HG02943 (cell line): ENCODE data around the gene GGTLC2.

Experiments used
- ATAC-seq: cut with Tn5 transposase; IDR thresholded peaks from one replicate; pipeline ENCODE4 v1.9.1; 2021; ENCODE audit warnings: mild to moderate bottlenecking, low read depth, moderate library complexity; ENCODE audit not compliant: unreplicated experiment

The GGTLC2 gene

GRCh38 chr22:22666307-22667091, 22.1 kb downstream of the GGTLC2 start:
- ATAC-seq: no peak

DNA sequence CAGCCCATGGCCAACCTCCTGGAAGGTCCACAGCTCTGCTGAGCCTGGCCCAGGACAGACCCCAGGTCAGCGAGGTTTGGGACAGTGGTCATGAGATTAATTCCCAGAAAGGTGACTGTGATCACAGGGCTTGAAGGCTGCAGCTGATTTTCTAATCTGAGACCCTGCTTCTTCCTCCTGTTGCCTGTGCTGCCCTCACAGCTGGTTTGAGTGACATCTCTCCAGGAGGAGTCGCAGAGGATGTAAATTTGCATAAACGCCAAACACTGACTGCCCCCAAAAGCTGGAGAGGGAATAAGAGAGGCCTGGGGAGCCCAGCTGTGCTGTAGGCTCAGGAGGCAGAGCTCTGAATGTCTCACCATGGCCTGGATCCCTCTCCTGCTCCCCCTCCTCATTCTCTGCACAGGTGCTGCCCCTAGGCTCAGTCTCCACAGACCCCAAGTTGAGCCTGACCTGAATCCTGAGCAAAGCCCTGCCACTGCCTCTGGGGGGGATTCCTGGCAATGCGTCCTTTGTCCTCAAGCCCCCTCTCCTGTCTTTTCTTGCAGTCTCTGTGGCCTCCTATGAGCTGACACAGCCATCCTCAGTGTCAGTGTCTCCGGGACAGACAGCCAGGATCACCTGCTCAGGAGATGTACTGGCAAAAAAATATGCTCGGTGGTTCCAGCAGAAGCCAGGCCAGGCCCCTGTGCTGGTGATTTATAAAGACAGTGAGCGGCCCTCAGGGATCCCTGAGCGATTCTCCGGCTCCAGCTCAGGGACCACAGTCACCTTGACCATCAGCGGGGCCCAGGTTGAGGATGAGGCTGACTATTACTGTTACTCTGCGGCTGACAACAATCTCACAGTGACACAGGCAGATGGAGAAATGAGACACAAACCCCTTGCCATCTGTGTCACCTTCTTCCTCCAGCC, 23.8 kb downstream of the GGTLC2 start:
- ATAC-seq: no peak

- ATAC-seq: no peak
These were observed 24.7 kb downstream of the GGTLC2 start for GRCh38 chr22:22669093-22669492.

GRCh38 chr22:22670076-22670795, 25.8 kb downstream of the GGTLC2 start:
- no peak for ATAC-seq

DNA sequence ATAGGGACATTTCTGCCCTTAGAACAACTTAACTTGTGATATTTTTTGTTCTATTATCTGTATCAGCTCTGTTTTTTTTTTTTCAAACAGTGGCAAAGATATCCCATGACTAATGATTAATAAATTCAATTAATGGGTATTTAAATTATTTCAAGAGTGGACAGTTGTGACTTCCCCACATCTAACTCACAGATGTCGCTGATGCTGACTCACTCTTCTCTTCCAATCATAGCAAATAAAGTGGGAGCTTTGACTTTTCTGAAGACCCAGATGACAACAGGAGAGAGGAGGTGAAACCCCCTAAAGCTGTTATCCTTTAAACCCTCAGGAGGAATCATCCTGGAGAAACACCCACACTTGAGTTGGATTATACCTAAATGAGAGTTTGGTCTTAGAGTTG, 27.1 kb downstream of the GGTLC2 start:
- ATAC-seq: no peak

DNA sequence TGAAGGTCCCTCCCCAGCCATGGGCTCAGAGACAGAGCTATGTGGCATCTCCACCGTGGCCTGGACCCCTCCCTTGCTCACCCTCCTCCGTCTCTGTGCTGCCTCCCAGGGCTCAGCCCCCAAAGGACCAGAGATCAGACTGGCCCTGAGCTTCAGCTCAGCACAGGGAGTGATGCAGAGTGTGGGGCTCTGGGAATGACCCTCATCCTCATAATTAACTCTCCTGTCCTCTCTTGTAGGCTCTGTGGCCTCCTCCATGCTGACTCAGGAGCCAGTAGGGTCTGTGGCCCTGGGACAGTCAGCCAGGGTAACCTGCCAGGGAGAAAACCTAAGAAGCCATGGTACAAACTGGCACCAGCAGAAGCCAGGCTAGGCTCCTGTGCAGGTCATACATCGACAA, 28.7 kb downstream of the GGTLC2 start:
- no peak for ATAC-seq

DNA sequence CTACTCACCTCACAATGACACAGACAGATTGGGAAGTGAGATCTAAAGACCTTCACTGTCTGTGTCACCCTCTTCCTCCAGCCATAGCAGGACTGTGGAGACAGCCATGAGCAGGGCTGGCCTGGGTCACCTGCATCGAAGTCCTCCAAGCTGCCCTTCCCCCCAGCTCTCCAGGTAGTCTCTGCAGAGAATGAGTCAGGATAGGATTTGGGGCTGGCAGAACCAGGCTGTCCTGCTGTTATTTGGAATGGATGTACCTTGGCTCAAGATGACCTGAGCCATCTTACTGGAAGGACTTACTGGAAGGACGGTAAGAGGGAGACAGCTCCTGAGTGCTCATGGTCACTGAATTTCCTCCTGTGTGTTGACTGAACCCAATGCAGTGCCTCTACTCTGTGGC, 29.2 kb downstream of the GGTLC2 start:
- no peak for ATAC-seq

- no peak for ATAC-seq
These were observed 30.1 kb downstream of the GGTLC2 start for GRCh38 chr22:22674467-22674866.

GRCh38 chr22:22678970-22679369, 34.6 kb downstream of the GGTLC2 start:
- ATAC-seq: no peak

- no peak for ATAC-seq
These were observed 36.0 kb downstream of the GGTLC2 start for GRCh38 chr22:22680396-22680795.

DNA sequence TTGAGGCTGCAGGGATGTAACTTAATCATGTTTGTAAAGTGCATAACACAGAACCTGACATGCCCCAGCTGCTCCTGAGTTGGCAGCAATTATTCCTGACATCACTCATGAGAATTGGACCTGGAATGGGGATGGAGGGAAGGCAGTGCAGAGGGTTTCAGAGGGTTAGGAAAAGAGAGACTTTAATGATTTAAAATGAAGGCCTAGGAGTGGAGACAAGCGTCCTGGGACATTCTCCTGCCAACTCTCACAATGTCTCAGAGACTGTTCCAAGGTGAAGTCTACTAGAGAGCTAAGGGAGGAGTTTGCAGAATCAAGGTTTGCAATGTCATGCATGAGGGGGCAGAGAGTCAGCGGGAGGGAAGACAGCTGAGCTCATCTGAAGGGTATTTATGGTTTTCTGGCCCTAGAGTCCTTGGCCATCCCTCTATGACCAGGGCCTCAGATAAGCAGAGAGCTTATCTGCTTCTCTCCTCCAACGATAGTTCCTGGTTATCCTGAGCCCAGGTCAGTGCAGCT, 36.9 kb downstream of the GGTLC2 start:
- ATAC-seq: no peak

- ATAC-seq: no peak
These were observed 37.8 kb downstream of the GGTLC2 start for GRCh38 chr22:22682196-22682595.

GRCh38 chr22:22682807-22683667, 38.6 kb downstream of the GGTLC2 start:
- no peak for ATAC-seq

- ATAC-seq: no peak
These were observed 39.4 kb downstream of the GGTLC2 start for GRCh38 chr22:22683668-22684361.

DNA sequence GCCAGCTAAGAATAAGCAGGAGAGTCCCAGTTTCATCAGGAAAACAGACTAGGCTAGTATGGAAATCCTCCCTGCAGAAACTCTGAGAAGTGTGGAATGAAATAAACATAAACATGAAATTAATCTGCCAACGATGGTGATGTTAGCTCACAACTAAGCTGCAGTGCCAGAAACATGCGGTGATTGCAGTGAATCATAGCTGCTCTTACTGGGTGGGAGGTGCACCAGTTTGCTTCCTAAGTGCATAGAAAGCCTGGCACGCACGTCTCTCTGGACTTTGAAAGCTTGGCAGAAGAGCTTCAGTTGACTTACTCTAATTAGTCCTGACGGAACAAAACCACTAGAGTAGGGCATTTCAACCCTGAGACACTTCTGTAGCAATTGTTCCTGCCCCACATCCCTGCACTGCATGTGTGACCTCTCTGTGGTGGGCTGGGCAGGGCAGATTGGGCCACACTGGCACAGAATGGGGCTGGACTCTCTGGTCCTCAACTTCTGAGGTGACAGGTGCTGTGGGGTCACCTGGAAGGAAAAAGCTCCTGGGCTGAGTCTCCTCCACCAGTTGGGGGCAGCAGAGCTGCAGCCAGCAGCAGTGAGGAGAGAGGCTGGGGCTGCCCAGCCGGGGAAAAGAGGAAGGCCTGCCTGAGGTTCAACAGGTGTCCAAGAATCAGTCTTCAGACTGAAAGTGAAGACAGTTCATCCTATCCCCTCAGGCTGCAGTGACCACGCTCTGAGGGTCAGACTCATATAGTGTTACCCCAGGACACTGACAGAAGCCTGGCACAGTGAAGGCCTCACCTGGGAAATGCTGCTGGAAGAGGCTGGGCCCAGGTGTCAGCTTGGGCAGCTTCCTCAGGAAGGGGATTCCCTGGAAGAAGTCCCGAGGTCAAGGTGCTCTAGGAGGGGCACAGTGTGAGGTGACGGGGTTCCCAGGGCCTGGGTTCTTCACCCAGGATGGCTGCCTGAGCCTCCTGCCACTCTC, 40.5 kb downstream of the GGTLC2 start:
- no peak for ATAC-seq

DNA sequence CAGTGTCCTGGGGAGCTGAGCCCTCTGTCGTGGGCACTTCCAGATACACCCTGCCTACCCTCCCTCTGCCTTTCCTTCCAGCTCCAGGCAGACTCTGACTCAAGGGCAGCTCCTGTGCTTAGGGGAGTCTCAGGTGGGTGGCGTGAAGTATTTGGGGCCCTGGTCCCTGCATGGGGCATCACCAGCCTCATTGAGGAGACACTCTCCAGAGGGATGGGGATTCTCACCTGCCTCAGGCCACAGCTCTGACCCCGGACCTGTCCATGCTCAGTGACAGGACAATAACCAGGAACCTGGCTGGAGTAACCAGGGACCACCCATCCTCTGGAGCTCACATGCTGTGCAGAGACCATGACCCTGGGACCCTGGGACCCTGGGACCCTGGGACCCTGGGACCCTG, 41.2 kb downstream of the GGTLC2 start:
- ATAC-seq: no peak

- peak; percentile 56 for ATAC-seq
These were observed 42.0 kb downstream of the GGTLC2 start for GRCh38 chr22:22686202-22687115.
